Measurements from ENCODE around the gene CRY1. TPM values are rescaled to one million over a fixed set of nuclear protein-coding genes. Genes with fewer than 3 reads are reported as not detected.

Gene CRY1
- total and polyA plus RNA-seq, 8 donors: 3.6 to 95.1 (median 24.0) TPM

- peak in 1 of 3 donors; percentile 25 for TF ChIP-seq POLR2AphosphoS5 (IDR thresholded peaks at IDR 0.05)
- no peak for TF ChIP-seq EP300 (IDR thresholded peaks at IDR 0.05)
- intact Hi-C loops (cut with DNase I; ENCODE audit: low total_unique reads): no loop called here
- Histone ChIP-seq H3K27me3 (no peaks in the 10 kb centered on the region), H3K27ac (peak overlapping the region in 2 of 5 donors; percentile 95 to 97), H3K9me3 (no peaks in the 10 kb centered on the region), H3K36me3 (peaks cover 0 to 17% (median 8%) of the 10 kb centered on the region in 4 donors), H3K4me1 (peaks cover 34 to 76% (median 54%) of the 10 kb centered on the region in 4 donors), H3K4me3 (peak overlapping the region in 3 of 4 donors; percentile 63 to 65 (median 63))
- DNase-seq: no peak
- WGBS, 5 donors: 73 to 81% (median 76%) methylated on average over 5 of the region's 5 CpGs
Measured at GRCh38 chr12:106985479-106985878, 107.9 kb downstream of the CRY1 start.

DNA sequence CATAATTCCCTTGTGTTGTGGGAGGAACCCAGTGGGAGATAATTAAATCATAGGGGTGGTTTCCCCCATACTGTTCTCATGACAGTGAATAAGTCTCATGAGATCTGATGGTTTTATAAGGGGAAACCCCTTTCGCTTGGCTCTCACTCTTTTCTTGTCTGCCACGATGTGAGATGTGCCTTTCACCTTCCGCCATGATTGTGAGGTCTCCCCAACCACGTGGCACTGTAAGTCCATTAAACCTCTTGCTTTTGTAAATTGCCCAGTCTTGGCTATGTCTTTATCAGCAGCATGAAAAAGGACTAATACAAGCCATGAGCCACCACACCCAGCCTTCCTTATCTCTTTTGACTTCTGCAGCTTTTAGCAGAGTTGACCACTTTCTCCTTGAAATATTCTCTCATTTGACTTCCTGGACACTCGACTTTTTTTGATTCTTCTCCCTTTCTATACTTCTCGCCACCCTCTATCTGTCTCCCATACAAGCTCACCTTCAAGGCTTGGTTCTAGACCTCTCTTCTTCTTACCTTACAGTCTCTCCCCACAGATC lies 108.7 kb downstream of the CRY1 start:
- intact Hi-C loops (cut with DNase I; ENCODE audit: low total_unique reads): no loop called here
- 66 to 77% (median 70%) methylated on average over 6 of the region's 6 CpGs for WGBS, 5 donors

DNA sequence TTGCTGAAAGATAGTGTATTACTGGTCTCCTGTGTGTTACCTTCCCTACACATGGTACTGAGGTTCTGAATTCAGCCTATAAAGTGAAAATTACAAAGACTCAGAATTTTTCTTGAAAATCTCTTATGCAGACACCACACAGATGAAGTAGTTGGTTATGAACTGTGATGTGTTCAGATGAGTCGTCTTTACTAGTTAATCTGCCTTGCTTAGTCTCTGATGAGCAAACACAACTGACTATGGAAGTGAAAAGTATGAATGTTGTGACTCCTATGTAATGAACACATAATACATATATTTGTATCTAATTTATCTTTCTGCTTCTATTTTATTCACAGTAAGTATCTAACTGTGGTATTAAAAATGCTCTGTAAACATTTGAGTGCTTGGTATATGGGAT lies 111.1 kb downstream of the CRY1 start:
- peaks cover 0 to 17% (median 8%) of the 10 kb centered on the region in 4 donors for H3K36me3 ChIP-seq
- H3K27ac ChIP-seq: no peak overlapping the region
- TF ChIP-seq CTCF (IDR thresholded peaks at IDR 0.05): no peak
- no peak for TF ChIP-seq POLR2AphosphoS5 (IDR thresholded peaks at IDR 0.05)
- no peak for TF ChIP-seq POLR2A (IDR thresholded peaks at IDR 0.05)
- no peak for TF ChIP-seq EP300 (IDR thresholded peaks at IDR 0.05)
- no peaks in the 10 kb centered on the region for H3K9me3 ChIP-seq
- no peak overlapping the region for H3K4me3 ChIP-seq
- peaks cover 32 to 73% (median 56%) of the 10 kb centered on the region in 4 donors for H3K4me1 ChIP-seq
- 83 to 87% (median 85%) methylated on average over 1 of the region's 1 CpG for WGBS, 5 donors
- no peaks in the 10 kb centered on the region for H3K27me3 ChIP-seq
- intact Hi-C loops (cut with DNase I; ENCODE audit: low total_unique reads): no loop called here
- no peak for DNase-seq

More for the DNA sequence above, 108.7 kb downstream of the CRY1 start:
- Histone ChIP-seq H3K27me3 (no peaks in the 10 kb centered on the region), H3K9me3 (no peaks in the 10 kb centered on the region), H3K36me3 (peaks cover 0 to 17% (median 8%) of the 10 kb centered on the region in 4 donors), H3K27ac (no peak overlapping the region), H3K4me3 (no peak overlapping the region), H3K4me1 (peaks cover 34 to 75% (median 55%) of the 10 kb centered on the region in 4 donors)
- TF ChIP-seq POLR2A (IDR thresholded peaks at IDR 0.05) (no peak), CTCF (IDR thresholded peaks at IDR 0.05) (no peak), EP300 (IDR thresholded peaks at IDR 0.05) (no peak), POLR2AphosphoS5 (IDR thresholded peaks at IDR 0.05) (no peak)
- DNase-seq: no peak

- H3K9me3 ChIP-seq: no peaks in the 10 kb centered on the region
- H3K36me3 ChIP-seq: peaks cover 0 to 17% (median 8%) of the 10 kb centered on the region in 4 donors
- peaks cover 28 to 78% (median 60%) of the 10 kb centered on the region in 4 donors for H3K4me1 ChIP-seq
- WGBS, 5 donors: 79 to 96% (median 85%) methylated on average over 3 of the region's 3 CpGs
- H3K27me3 ChIP-seq: no peaks in the 10 kb centered on the region
- no peak overlapping the region for H3K27ac ChIP-seq
- TF ChIP-seq CTCF (IDR thresholded peaks at IDR 0.05) (no peak), EP300 (IDR thresholded peaks at IDR 0.05) (no peak), POLR2AphosphoS5 (IDR thresholded peaks at IDR 0.05) (peak in 1 of 3 donors; percentile 28)
- intact Hi-C loops (cut with DNase I; ENCODE audit: low total_unique reads): no loop called here
- peak in 1 of 2 donors; percentile 48 for DNase-seq
- no peak overlapping the region for H3K4me3 ChIP-seq
Measured at GRCh38 chr12:106981788-106982187, 111.6 kb downstream of the CRY1 start.

GRCh38 chr12:106980944-106981343 lies 112.4 kb downstream of the CRY1 start:
- H3K4me3 ChIP-seq: no peak overlapping the region
- H3K4me1 ChIP-seq: peaks cover 25 to 81% (median 62%) of the 10 kb centered on the region in 4 donors
- H3K36me3 ChIP-seq: peaks cover 0 to 17% (median 8%) of the 10 kb centered on the region in 4 donors
- H3K27ac ChIP-seq: peak overlapping the region in 2 of 5 donors; percentile 17
- intact Hi-C loops (cut with DNase I; ENCODE audit: low total_unique reads): no loop called here
- no peaks in the 10 kb centered on the region for H3K27me3 ChIP-seq
- no peaks in the 10 kb centered on the region for H3K9me3 ChIP-seq
- 48 to 68% (median 61%) methylated on average over 7 of the region's 7 CpGs for WGBS, 5 donors
- TF ChIP-seq EP300 (IDR thresholded peaks at IDR 0.05) (no peak), POLR2AphosphoS5 (IDR thresholded peaks at IDR 0.05) (no peak), POLR2A (IDR thresholded peaks at IDR 0.05) (no peak), CTCF (IDR thresholded peaks at IDR 0.05) (no peak)
- DNase-seq: peak in 1 of 2 donors; percentile 56

Measured in stomach (tissue), 9 donors.